Fibroblast of pulmonary artery (primary cell): Measurements from ENCODE around the gene EPB41.

Source experiments
- DNase-seq: peaks from one replicate; pipeline ENCODE4 v3.0.0-alpha.2; 2010; ENCODE audit warnings: low read depth
- H3K4me3 ChIP-seq: replicated peaks from 2 replicates; pipeline ENCODE4 v1.5.1; 2011; ENCODE audit warnings: low read depth, mild to moderate bottlenecking, control low read depth, low read length, moderate library complexity
- CTCF ChIP-seq: IDR thresholded peaks from 2 replicates; pipeline ENCODE4 v1.5.1; 2011; ENCODE audit warnings: mild to moderate bottlenecking, control low read depth, low read length, inconsistent platforms; ENCODE audit errors: missing control alignments

The EPB41 gene

DNA sequence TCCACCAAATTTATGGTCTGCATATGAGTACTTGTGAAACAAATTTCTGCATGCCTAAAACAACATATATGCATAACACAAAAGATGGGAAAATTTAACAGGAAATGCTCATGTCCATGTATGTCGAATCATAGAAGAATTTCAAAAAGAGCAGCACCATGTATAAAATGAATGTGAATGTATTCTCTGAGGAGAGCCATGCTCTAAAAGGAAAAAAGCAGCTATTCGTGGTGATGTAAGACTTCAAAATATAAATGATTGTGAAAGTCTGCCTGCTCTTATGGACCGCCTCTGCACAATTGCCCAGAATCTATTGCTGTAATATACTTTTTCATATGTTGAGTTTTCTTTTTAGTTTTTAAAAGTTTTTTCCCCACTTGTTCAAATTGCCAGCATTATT lies 66.8 kb downstream of the EPB41 start:
- no peak for DNase-seq
- TF ChIP-seq CTCF: no peak
- H3K4me3 ChIP-seq: no peak overlapping the region

DNA sequence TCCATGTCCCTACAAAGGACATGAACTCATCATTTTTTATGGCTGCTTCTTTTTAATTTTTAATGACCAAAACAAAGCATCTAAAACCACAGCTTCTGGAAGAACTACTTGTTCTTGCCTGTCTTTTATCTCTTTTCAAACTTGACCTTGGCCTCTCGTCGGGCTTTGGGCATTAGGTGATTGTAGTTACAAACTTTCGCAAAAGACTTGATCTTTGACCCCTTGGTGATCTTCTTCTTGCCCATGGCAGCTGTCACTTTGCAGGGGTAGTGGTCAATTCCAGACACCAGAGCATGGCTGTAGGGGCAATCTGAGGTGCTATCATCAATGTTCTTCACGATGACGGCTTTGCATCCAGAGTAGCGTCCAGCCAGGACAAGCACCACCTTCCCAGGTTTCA lies 67.8 kb downstream of the EPB41 start:
- no peak for DNase-seq
- TF ChIP-seq CTCF: no peak
- H3K4me3 ChIP-seq: no peak overlapping the region

DNA sequence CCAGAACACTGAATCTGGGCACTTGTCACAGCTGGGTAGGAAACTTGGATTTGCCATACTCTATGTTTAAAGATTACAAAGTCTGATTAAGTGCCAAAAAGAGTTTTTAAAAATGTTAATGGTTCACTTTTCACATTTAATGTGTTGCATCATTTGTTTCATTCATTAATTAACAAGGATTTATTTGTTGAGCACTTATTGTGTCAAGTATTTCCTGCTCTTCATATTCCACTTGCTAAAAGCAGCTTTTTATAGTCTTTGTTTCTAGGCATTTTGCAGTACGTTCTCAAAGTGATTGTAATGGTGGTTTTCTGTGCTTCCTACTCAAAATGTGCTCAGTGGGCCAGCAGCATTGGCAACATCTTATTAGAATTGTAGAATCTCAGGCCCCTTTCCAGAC lies 68.7 kb downstream of the EPB41 start:
- TF ChIP-seq CTCF: no peak
- H3K4me3 ChIP-seq: no peak overlapping the region
- no peak for DNase-seq

GRCh38 chr1:28983509-28984310 lies 69.3 kb downstream of the EPB41 start:
- no peak for TF ChIP-seq CTCF
- no peak for DNase-seq
- H3K4me3 ChIP-seq: no peak overlapping the region

- DNase-seq: no peak
- H3K4me3 ChIP-seq: no peak overlapping the region
- TF ChIP-seq CTCF: no peak
Measured at GRCh38 chr1:28984311-28984684, 69.9 kb downstream of the EPB41 start.

- no peak for TF ChIP-seq CTCF
- DNase-seq: no peak
- H3K4me3 ChIP-seq: no peak overlapping the region
Measured at GRCh38 chr1:28985427-28985826, 71.1 kb downstream of the EPB41 start.

DNA sequence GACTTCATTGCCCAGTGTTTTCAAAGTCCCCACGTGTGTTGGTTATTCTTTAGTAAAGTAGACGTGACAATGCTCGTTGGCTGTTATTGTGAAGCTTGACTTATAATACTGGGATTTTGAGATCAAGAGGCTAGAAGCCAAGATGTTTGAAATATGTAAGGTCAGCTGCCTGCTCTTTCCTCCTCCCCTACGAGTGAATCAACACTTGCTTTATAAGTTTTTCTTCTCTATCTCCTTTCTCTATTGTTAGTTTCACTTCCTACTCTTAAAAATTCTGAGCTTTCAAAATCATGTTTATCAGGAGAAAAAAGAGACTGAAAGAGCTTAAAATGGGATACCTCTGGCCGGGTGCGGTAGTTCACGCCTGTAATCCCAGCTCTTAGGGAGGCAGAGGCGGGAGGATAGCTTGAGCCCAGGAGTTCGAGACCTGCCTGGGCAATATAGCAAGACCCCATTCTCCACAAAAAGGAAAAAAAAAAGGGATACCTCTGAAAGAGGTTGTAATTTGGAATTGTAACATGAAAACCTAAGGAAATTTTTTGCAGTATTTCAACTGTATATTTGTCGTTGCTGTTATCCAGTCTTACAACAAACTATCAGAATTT lies 72.0 kb downstream of the EPB41 start:
- no peak overlapping the region for H3K4me3 ChIP-seq
- DNase-seq: peak; percentile 16
- TF ChIP-seq CTCF: no peak
